GM18505 (cell line): ENCODE measurements around the gene FUT9.
"Not testable (repeated sequence)": the region's sequence is repeated elsewhere in the genome, so short reads cannot be mapped to it uniquely, and the experiment has no call there.

Source experiments
- ATAC-seq: cut with Tn5 transposase; IDR thresholded peaks from one replicate; pipeline ENCODE4 v1.9.1; 2021; ENCODE audit not compliant: unreplicated experiment
- POLR2A ChIP-seq: IDR thresholded peaks from 4 replicates; pipeline ENCODE4 v1.6.1; 2011; ENCODE audit warnings: borderline replicate concordance; ENCODE audit not compliant: insufficient read depth, insufficient read length; ENCODE audit errors: extremely low read depth

Gene FUT9

GRCh38 chr6:96237638-96238347, 222.0 kb downstream of the FUT9 start:
- no peak for TF ChIP-seq POLR2A
- no peak for ATAC-seq

GRCh38 chr6:96246563-96246962, 230.8 kb downstream of the FUT9 start:
- no peak for TF ChIP-seq POLR2A
- no peak for ATAC-seq

- no peak for TF ChIP-seq POLR2A
- no peak for ATAC-seq
Observed at GRCh38 chr6:96249755-96250154, 234.0 kb downstream of the FUT9 start.

GRCh38 chr6:96257751-96258150, 242.0 kb downstream of the FUT9 start:
- no peak for TF ChIP-seq POLR2A
- no peak for ATAC-seq

GRCh38 chr6:96260787-96261430, 245.1 kb downstream of the FUT9 start:
- not testable (repeated sequence) for ATAC-seq
